A673 (cell line): Measurements from ENCODE around the gene TP53BP2. TPM values are rescaled to one million over a fixed set of nuclear protein-coding genes. Genes with fewer than 3 reads are reported as not detected.
A peak's percentile ranks its signal among the peaks of the same experiment; 100 is the strongest.

ENCODE experiments used
- BruUV-seq: library from RNA; stranded (reverse); fragments of 400-500 nt; replicated peaks from 2 replicates; lab custom pipeline; 2021; lab: Mats Ljungman, UMichigan
- CTCF ChIA-PET: fragments of 300-600 bp; sonication (Branson Sonifier 250); formaldehyde crosslinking; loops from one replicate; lab custom pipeline; 2022; ENCODE audit warnings: antibody characterized with exemption; lab: Charles Lee
- POLR2A ChIA-PET: fragments of 300-600 bp; sonication (Branson Sonifier 250); formaldehyde crosslinking; loops from one replicate; lab custom pipeline; 2022; ENCODE audit warnings: antibody characterized with exemption; ENCODE audit not compliant: low non-redundant PET; lab: Charles Lee
- DNase-seq: peaks from one replicate; pipeline ENCODE4 v3.0.0-alpha.2; 2015; ENCODE audit warnings: low spot score
- H3K27ac ChIP-seq: fragments of 200-600 bp; sonication (generic); 2 replicates; pipeline ENCODE4 v1.5.1; 2016; ENCODE audit warnings: mixed run types, low read depth, mild to moderate bottlenecking, mixed read lengths, antibody characterized with exemption, low read length; ENCODE audit not compliant: poor library complexity, severe bottlenecking
- H3K27me3 ChIP-seq: fragments of 200-600 bp; sonication (generic); replicated peaks from 2 replicates; pipeline ENCODE4 v1.6.1; 2017; ENCODE audit warnings: mixed run types, low read depth, mild to moderate bottlenecking, mixed read lengths, antibody characterized with exemption, low read length; ENCODE audit not compliant: insufficient read depth, poor library complexity
- H3K36me3 ChIP-seq: fragments of 200-600 bp; sonication (generic); 2 replicates; pipeline ENCODE4 v1.6.1; 2016; ENCODE audit warnings: mixed run types, mild to moderate bottlenecking, mixed read lengths, antibody characterized with exemption, low read length; ENCODE audit not compliant: insufficient read depth, poor library complexity, severe bottlenecking
- H3K4me1 ChIP-seq: fragments of 200-600 bp; sonication (generic); 2 replicates; pipeline ENCODE4 v1.6.1; 2017; ENCODE audit warnings: mixed run types, mild to moderate bottlenecking, mixed read lengths, antibody characterized with exemption, low read length; ENCODE audit not compliant: insufficient read depth, poor library complexity, severe bottlenecking
- H3K4me3 ChIP-seq: fragments of 200-600 bp; sonication (generic); 2 replicates; pipeline ENCODE4 v1.5.1; 2016; ENCODE audit warnings: low read depth, mixed run types, mild to moderate bottlenecking, mixed read lengths, low read length; ENCODE audit not compliant: poor library complexity, severe bottlenecking
- H3K9me3 ChIP-seq: fragments of 200-600 bp; sonication (generic); 2 replicates; pipeline ENCODE4 v1.6.1; 2016; ENCODE audit warnings: mixed run types, low read depth, mild to moderate bottlenecking, mixed read lengths, antibody characterized with exemption, low read length; ENCODE audit not compliant: poor library complexity, severe bottlenecking
- EZH2 ChIP-seq: fragments of 200-600 bp; sonication (generic); IDR thresholded peaks from 2 replicates; pipeline ENCODE4 v1.6.1; 2017; ENCODE audit warnings: borderline replicate concordance, low read depth, mild to moderate bottlenecking, mixed read lengths, antibody characterized with exemption, low read length; ENCODE audit not compliant: poor library complexity, severe bottlenecking
- intact Hi-C: fragments of 100-400 bp; cut with micrococcal nuclease; formaldehyde crosslinking; loops from one replicate; pipeline ENCODE4 v1.10.0; 2022; ENCODE audit not compliant: unreplicated experiment
- total RNA-seq: library from RNA; stranded (reverse); gene quantifications from 2 replicates; pipeline ENCODE4 v1.2.3, GENCODE V29; 2021
- TF ChIP-seq, protein P1 (sequence below): fragments of 300-800, 200-600 bp; sonication (generic); conservative IDR thresholded peaks from 2 replicates; pipeline ENCODE4 v1.5.1; 2017; ENCODE audit warnings: low read depth, mild to moderate bottlenecking, antibody characterized with exemption, low read length, moderate library complexity, mixed read lengths

Gene TP53BP2
- total RNA-seq, 1 experiment from 2014 or later, result 93.3 TPM

DNA sequence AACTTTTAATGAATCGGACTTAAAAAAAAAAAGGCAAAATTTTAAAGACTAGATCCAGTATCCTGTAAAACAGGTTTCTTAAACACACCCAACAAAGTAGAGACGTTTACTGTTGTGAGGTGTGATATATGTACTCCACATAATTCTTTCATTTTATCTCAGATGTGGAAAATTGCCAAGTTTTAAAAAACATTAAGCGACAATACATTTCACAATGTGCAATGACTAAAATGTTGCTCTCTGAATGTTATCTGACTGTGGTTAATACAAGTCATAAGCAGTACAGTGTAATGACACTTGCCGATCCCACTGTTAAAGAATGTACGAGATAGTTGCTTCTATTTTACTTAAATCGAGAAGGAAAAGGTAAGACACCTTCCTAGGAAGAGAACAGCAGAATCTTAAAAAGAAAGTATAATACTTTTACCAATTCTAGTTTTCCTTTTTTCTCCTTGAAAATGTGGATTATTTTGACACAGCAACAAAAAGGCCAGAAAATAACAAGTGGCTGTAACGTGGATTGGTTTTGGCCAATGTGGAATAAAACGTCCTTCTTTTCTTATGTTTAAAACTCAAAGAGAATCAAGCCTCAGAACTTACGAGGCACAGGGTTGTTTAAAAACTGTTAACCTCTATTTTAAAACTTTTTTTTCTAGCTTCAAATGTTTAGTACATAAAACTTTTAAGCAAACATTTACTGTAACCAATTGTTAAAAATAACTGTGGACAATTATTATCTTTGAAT is 51.4 kb downstream of the TP53BP2 start:
- TF ChIP-seq, protein P1, sequence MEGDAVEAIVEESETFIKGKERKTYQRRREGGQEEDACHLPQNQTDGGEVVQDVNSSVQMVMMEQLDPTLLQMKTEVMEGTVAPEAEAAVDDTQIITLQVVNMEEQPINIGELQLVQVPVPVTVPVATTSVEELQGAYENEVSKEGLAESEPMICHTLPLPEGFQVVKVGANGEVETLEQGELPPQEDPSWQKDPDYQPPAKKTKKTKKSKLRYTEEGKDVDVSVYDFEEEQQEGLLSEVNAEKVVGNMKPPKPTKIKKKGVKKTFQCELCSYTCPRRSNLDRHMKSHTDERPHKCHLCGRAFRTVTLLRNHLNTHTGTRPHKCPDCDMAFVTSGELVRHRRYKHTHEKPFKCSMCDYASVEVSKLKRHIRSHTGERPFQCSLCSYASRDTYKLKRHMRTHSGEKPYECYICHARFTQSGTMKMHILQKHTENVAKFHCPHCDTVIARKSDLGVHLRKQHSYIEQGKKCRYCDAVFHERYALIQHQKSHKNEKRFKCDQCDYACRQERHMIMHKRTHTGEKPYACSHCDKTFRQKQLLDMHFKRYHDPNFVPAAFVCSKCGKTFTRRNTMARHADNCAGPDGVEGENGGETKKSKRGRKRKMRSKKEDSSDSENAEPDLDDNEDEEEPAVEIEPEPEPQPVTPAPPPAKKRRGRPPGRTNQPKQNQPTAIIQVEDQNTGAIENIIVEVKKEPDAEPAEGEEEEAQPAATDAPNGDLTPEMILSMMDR, result no peak
- no peak for TF ChIP-seq EZH2
- CTCF ChIA-PET, result no interaction called here
- H3K4me3 ChIP-seq, result no peak overlapping the region
- H3K4me1 ChIP-seq, result no peaks in the 10 kb centered on the region
- H3K9me3 ChIP-seq, result no peaks in the 10 kb centered on the region
- BruUV-seq, result no TSS peak
- H3K27ac ChIP-seq, result peak overlapping the region; percentile 50
- H3K36me3 ChIP-seq, result peaks cover 76% of the 10 kb centered on the region
- intact Hi-C loops, result no loop called here
- no peak for DNase-seq
- H3K27me3 ChIP-seq, result no peaks in the 10 kb centered on the region
- POLR2A ChIA-PET, result no interaction called here

DNA sequence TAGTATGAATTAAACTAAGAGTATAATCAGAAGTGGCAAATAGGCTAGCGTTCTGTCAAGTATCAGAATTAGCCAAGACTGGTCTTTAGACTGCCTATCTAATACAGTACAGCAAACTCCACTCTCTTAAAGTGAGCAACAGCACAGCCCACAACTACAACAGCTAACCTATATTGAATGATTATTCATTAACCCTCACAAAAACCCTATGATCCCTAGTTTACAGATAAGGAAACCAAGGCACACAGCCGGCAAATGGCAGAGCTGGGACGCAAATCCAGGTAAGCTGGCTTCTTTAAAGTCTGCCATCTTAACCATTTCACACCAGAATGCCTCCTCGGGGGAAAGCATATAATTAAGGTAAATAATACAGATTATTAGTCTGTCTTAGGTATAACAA is 52.0 kb downstream of the TP53BP2 start:
- POLR2A ChIA-PET, result no interaction called here
- no peak for DNase-seq
- CTCF ChIA-PET, result no interaction called here
- H3K27ac ChIP-seq, result no peak overlapping the region
- no peaks in the 10 kb centered on the region for H3K9me3 ChIP-seq
- no peaks in the 10 kb centered on the region for H3K4me1 ChIP-seq
- intact Hi-C loops, result no loop called here
- H3K36me3 ChIP-seq, result peaks cover 76% of the 10 kb centered on the region
- no TSS peak for BruUV-seq
- H3K27me3 ChIP-seq, result no peaks in the 10 kb centered on the region
- no peak for TF ChIP-seq EZH2
- TF ChIP-seq, protein P1, result no peak
- H3K4me3 ChIP-seq, result no peak overlapping the region

DNA sequence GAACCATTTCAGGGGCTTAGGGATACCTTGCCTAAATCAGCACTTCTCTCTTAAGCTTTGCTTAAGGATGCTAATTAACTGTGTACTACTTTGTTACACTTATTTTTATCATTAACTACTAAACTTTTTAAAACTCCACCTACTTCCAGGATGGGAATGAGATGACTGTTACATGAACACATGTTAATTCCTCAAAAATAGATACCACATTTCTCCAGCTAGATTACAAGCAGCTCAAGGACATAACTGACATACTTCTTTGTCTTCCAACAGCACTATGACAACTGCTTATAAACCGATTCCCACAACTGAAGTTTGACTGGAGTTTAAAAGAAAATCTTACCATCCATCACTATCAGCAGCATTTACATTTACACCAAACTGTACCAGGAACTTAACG is 53.7 kb downstream of the TP53BP2 start:
- CTCF ChIA-PET, result interaction anchor here (0.7 kb wide), 1 partner anchor 546 kb away, joined by 3 read pairs; no protein-coding TSS in a partner anchor

More for the DNA sequence above, 53.7 kb downstream of the TP53BP2 start:
- no peak overlapping the region for H3K4me3 ChIP-seq
- H3K27me3 ChIP-seq, result no peaks in the 10 kb centered on the region
- BruUV-seq, result no TSS peak
- DNase-seq, result no peak
- intact Hi-C loops, result no loop called here
- no peak overlapping the region for H3K27ac ChIP-seq
- H3K4me1 ChIP-seq, result no peaks in the 10 kb centered on the region
- H3K9me3 ChIP-seq, result no peaks in the 10 kb centered on the region
- TF ChIP-seq, protein P1, result no peak
- TF ChIP-seq EZH2, result no peak
- H3K36me3 ChIP-seq, result peaks cover 68% of the 10 kb centered on the region
- POLR2A ChIA-PET, result no interaction called here
